Measurements from ENCODE around the gene ALDH2. TPM values are rescaled to one million over a fixed set of nuclear protein-coding genes. Genes with fewer than 3 reads are reported as not detected.

The ALDH2 gene
- total and polyA plus RNA-seq, 2 donors (not counting 1 experiment from before 2014, with no cell fraction given): 7.0 to 22.3 TPM

DNA sequence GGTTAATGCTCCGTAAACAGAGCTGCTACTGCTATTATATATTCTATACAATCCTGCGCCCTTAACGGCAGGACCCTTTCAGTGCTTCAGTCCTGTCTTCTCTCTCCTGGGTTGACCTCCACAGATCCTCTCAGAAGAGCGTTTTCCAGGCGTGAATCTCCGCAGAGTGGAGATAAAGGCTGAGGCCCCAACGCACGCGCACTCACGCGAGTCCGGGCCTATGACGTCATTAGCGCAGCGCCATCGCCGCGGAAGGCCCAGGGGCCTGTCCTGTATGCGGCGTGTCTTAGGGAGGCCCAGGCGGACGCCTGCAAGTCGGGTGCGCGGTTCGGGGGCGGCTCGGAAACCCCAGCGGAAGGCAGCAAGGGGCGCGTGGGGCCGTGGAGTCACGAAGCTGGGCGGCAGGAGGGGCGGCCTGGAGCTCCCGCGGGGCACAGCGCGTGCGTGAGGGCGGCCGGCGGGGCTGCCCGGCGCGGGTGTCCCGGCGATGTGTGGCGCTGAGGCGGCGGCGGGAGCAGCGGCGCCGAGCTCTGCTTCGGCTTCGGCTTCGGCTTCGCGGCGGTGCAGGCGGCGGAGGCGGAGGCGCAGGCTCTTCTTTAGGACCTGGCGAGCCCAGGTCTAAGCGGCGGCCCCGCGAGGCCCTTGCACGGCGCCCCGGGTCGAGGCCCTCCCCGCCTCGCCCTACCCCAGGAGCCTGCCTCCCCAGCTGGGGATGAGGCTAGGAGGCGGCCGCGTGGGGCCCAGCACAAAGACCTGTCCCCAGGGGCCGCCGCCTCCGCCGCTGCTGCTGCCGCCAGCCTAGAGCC lies 75.2 kb downstream of the ALDH2 start, which contains the start of gene MAPKAPK5:
Gene MAPKAPK5, plus strand, starts transcription at position 479 of the 806 bp plus-strand sequence. CDS start 506 bp downstream, outside the sequence.
- under 1% methylated on average over 84 of the region's 84 CpGs for WGBS (ENCODE audit: insufficient coverage)
- Mint-ChIP-seq H3K9me3 (ENCODE audit: insufficient read depth) (no peaks in the 10 kb centered on the region), H3K4me3 (peak within 1 kb of the TSS; percentile 94), H3K27me3 (no peaks in the 10 kb centered on the region), H3K27ac (peak within 1 kb of the TSS; percentile 99), H3K4me1 (peaks cover 50% of the 10 kb centered on the region)
- intact Hi-C loops (cut with micrococcal nuclease): loop anchor here (1.0 to 5.0 kb wide), 8 partner anchors 67 to 1439 kb away; partner anchors contain the start of genes ACAD10, ALDH2, ANAPC7 and ATXN2
- Histone ChIP-seq H3K4me3 (ENCODE audit: control extremely low read depth in 1 of 5, extremely low read depth in 1 of 5, insufficient read depth in 1 of 5, low read depth in 2 of 5, low read length in 4 of 5) (peak within 1 kb of the TSS; percentile 81 to 99 (median 82)), H3K4me2 (replicated peaks; ENCODE audit: low read depth, low read length, poor library complexity, severe bottlenecking) (peak within 1 kb of the TSS; percentile 96), H3K79me2 (ENCODE audit: control insufficient read depth, insufficient read depth, low read length) (peaks cover 63% of the 10 kb centered on the region), H3K4me1 (ENCODE audit: control insufficient read depth in 2 of 2, insufficient read depth in 2 of 2, low read length in 2 of 2) (peaks cover 28 to 29% of the 10 kb centered on the region in 2 donors), H3K9ac (ENCODE audit: low read length) (peak within 1 kb of the TSS; percentile 93), H3K27ac (ENCODE audit: low read length in 2 of 2) (peak within 1 kb of the TSS; percentile 85 to 87), H4K20me1 (ENCODE audit: control insufficient read depth, insufficient read depth, low read length, poor library complexity, severe bottlenecking) (peaks cover 8% of the 10 kb centered on the region), H3K9me3 (ENCODE audit: control extremely low read depth in 1 of 3, control insufficient read depth in 2 of 3, insufficient read depth in 1 of 3, low read length in 2 of 3) (no peaks in the 10 kb centered on the region), H2AFZ (ENCODE audit: insufficient read depth, low read depth, low read length, poor library complexity, severe bottlenecking) (peak within 1 kb of the TSS; percentile 92), H3K27me3 (replicated peaks in 1 of 4; ENCODE audit: control extremely low read depth in 1 of 4, control insufficient read depth in 3 of 4, insufficient read depth in 4 of 4, low read length in 3 of 4) (no peaks in the 10 kb centered on the region), H3K36me3 (replicated peaks in 1 of 2; ENCODE audit: control extremely low read depth in 1 of 2, control insufficient read depth in 1 of 2, extremely low read depth in 1 of 2, insufficient read depth in 2 of 2, low read length in 1 of 2) (peaks cover 1 to 9% of the 10 kb centered on the region in 2 experiments)
- CTCF ChIA-PET: interaction anchor here (0.6 to 2.3 kb wide), 3 partner anchors 29 to 156 kb away, joined by 3 to 12 read pairs (median 4); partner anchors contain the start of genes ACAD10 and BRAP
- POLR2A ChIA-PET: interaction anchor here (0.7 to 1.5 kb wide), 8 partner anchors 29 to 579 kb away, joined by 3 to 8 read pairs (median 4); partner anchors contain the start of genes ACAD10, BRAP, ERP29 and TMEM116
- DNase-seq (peak; percentile 99), ATAC-seq (ENCODE audit: low read depth) (peak; percentile 91)
- TF ChIP-seq, protein P1, sequence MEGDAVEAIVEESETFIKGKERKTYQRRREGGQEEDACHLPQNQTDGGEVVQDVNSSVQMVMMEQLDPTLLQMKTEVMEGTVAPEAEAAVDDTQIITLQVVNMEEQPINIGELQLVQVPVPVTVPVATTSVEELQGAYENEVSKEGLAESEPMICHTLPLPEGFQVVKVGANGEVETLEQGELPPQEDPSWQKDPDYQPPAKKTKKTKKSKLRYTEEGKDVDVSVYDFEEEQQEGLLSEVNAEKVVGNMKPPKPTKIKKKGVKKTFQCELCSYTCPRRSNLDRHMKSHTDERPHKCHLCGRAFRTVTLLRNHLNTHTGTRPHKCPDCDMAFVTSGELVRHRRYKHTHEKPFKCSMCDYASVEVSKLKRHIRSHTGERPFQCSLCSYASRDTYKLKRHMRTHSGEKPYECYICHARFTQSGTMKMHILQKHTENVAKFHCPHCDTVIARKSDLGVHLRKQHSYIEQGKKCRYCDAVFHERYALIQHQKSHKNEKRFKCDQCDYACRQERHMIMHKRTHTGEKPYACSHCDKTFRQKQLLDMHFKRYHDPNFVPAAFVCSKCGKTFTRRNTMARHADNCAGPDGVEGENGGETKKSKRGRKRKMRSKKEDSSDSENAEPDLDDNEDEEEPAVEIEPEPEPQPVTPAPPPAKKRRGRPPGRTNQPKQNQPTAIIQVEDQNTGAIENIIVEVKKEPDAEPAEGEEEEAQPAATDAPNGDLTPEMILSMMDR (IDR thresholded peaks at IDR 0.05): no peak
- TF ChIP-seq EZH2 (IDR thresholded peaks at IDR 0.05; ENCODE audit: borderline replicate concordance, insufficient read depth, low read depth, low read length, poor library complexity, severe bottlenecking): no peak

Measured in B cell (primary cell).